Motor neuron (in vitro differentiated cells): ENCODE results near the gene SLC12A3. TPM values are rescaled to one million over a fixed set of nuclear protein-coding genes. Genes with fewer than 3 reads are reported as not detected.

ENCODE experiments used
- ATAC-seq, 8 experiments: fragments of 200-7000 bp; cut with Tn5 transposase; replicated peaks in 6 of 8; 2 replicates each; pipeline ENCODE4 v1.8.0; 2021; ENCODE audit warnings: mild to moderate bottlenecking in 8 of 8, moderate library complexity in 8 of 8
- H3K27ac ChIP-seq, 2 donors: fragments of 250-450 bp; sonication (Bioruptor Pico); 2 replicates each; pipeline ENCODE4 v1.9.0; 2021; ENCODE audit warnings: antibody characterized with exemption in 2 of 2, mild to moderate bottlenecking in 2 of 2, moderate library complexity in 1 of 2
- H3K4me1 ChIP-seq, 2 donors: fragments of 250-450 bp; sonication (Bioruptor Pico); replicated peaks in 1 of 2; 2 replicates each; pipeline ENCODE4 v1.6.1; 2021; ENCODE audit warnings: antibody characterized with exemption in 2 of 2, mild to moderate bottlenecking in 2 of 2, moderate library complexity in 1 of 2
- H3K4me3 ChIP-seq, 5 donors: fragments of 250-450 bp; sonication (Bioruptor Pico); 2 replicates each; pipeline ENCODE4 v1.9.0; 2021; ENCODE audit warnings: antibody characterized with exemption in 5 of 5, mild to moderate bottlenecking in 5 of 5, moderate library complexity in 4 of 5
- WGBS, 10 experiments: fragments of 450-650 bp; shearing (Covaris generic); methylation state at CpG; one replicate each; pipeline ENCODE4 v1.0.0; 2022; 5-methylcytosine and 5-hydroxymethylcytosine counted together
- in situ Hi-C, 9 experiments: fragments of 400-800 bp; cut with MboI; loops; one replicate each; pipeline ENCODE4 v1.15.0; 2021; ENCODE audit warnings: low sequenced_read_pairs in 9 of 9, low pct_unique_long_range_greater_than_20kb in 2 of 9; ENCODE audit not compliant: unreplicated experiment in 9 of 9
- total RNA-seq, 8 experiments: library from RNA; unstranded; fragments of 300-600 nt; gene quantifications; 2 replicates each; pipeline versions ENCODE4 v1.2.3 to v1.2.4, GENCODE V29; 2022

SLC12A3 gene
- total RNA-seq, 8 experiments from 2014 or later = 0.05 to 0.81 (median 0.35) TPM; not detected in 3

DNA sequence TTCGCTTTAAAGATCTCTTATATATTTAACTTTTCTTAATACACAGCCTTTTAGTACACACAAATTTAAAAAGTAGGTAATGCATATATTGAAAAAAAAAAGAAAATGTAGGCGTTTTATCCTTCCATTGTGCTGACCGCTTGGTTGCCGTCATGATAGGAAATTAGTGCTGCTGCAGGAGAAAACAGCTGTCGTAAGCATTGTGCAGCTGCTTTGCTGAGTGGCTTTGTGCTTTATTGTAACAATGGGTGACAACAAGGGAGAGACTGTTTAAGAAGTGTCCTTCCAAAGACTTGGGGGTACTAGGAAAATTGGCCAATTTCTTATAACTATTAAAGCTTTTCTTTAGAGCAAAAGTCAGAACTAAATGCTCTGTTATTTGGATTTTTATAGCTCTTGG lies 71.9 kb downstream of the SLC12A3 start:
- in situ Hi-C loops = no loop called here
- WGBS, 10 experiments = 40 to 100% (median 70%) methylated on average over 1 to 5 of the region's 5 CpGs
- peak overlapping the region; percentile 68 to 93 (median 86) for H3K4me3 ChIP-seq
- H3K4me1 ChIP-seq = peaks cover 31 to 46% of the 10 kb centered on the region in 2 donors
- peak overlapping the region; percentile 81 to 93 for H3K27ac ChIP-seq
- no peak for ATAC-seq

DNA sequence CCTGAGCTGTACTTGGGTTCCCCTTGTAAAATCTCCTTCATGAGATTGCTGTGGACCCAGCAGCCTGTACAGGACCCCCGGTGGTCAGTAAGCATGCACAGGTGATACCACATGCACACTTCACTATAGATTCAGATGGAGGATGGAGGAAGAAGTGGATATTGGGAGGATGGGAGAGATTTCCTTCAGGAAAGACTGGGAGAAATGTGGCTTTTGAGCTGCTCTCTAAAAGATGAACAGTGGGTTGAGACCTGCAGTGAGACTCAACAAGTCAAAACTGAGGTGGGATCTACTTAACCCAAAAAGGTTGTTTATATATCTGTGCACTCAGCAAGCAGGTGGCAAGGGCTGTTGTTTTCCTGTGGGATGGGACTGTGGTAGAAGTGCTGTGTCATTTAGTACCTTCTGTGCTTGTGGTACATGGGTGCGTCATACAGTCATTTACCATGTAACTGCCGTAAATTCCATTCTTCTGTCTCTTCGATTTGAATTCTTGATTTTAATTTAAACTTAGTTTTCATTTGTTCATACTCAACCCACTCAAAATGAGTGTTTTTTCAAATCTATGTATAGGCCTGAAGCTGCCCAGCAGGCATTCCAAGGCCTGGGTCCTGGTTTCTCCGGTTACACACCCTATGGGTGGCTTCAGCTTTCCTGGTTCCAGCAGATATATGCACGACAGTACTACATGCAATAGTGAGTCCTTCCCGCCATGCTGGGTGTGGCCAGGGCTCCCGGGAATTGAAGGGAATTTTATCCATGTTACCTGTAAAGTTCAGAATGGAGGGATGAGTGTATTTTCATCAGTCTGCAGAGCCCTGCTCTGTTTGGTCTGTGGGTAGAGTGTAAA lies 73.9 kb downstream of the SLC12A3 start:
- H3K4me3 ChIP-seq = peak overlapping the region; percentile 4 to 93 (median 86)
- H3K27ac ChIP-seq = peak overlapping the region in 1 of 2 donors; percentile 21
- H3K4me1 ChIP-seq = peaks cover 31 to 49% of the 10 kb centered on the region in 2 donors
- ATAC-seq = peak in 7 of 8 experiments; percentile 3 to 19 (median 16)
- WGBS, 10 experiments = 75 to 100% (median 91%) methylated on average over 1 to 8 of the region's 8 CpGs; no CpG with 5 or more reads in 1 of the 10 experiments
- in situ Hi-C loops = no loop called here

DNA sequence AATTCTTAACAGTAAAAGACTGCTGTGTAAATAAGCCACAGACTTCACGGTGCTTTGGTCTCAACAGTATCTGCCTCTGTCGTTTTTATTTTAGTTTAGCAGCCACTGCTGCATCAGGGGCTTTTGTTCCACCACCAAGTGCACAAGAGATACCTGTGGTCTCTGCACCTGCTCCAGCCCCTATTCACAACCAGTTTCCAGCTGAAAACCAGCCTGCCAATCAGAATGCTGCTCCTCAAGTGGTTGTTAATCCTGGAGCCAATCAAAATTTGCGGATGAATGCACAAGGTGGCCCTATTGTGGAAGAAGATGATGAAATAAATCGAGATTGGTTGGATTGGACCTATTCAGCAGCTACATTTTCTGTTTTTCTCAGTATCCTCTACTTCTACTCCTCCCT lies 74.8 kb downstream of the SLC12A3 start:
- peak in 1 of 8 experiments; percentile 8 for ATAC-seq
- Histone ChIP-seq H3K27ac (no peak overlapping the region), H3K4me1 (peaks cover 31 to 49% of the 10 kb centered on the region in 2 donors), H3K4me3 (peak overlapping the region in 3 of 5 donors; percentile 8 to 90 (median 74))
- WGBS, 10 experiments = 83 to 98% (median 94%) methylated on average over 1 to 4 of the region's 4 CpGs; no CpG with 5 or more reads in 4 of the 10 experiments
- in situ Hi-C loops = no loop called here

DNA sequence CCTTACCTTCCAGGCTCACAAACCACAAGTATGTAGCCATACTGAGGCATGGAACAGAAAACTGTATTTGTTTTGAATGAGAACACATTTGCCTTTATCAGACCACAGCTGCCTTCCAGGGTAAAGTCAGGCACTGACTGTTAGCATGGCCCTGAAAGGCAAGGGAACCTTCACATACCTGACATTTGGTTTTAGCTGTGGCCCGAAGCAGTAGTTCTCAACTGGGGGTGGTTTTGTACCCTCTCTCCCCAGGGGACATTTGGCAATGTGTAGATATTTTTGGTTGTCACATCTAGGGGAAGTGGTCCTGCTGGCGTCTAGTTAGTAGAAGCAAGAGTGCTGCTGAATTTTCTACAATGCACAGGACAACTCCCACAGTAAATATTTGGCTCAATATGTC lies 76.1 kb downstream of the SLC12A3 start:
- no peak for ATAC-seq
- WGBS, 10 experiments = 71 to 100% (median 100%) methylated on average over 1 to 2 of the region's 2 CpGs; no CpG with 5 or more reads in 6 of the 10 experiments
- in situ Hi-C loops = no loop called here
- Histone ChIP-seq H3K4me3 (no peak overlapping the region), H3K4me1 (peaks cover 31 to 49% of the 10 kb centered on the region in 2 donors), H3K27ac (no peak overlapping the region)

DNA sequence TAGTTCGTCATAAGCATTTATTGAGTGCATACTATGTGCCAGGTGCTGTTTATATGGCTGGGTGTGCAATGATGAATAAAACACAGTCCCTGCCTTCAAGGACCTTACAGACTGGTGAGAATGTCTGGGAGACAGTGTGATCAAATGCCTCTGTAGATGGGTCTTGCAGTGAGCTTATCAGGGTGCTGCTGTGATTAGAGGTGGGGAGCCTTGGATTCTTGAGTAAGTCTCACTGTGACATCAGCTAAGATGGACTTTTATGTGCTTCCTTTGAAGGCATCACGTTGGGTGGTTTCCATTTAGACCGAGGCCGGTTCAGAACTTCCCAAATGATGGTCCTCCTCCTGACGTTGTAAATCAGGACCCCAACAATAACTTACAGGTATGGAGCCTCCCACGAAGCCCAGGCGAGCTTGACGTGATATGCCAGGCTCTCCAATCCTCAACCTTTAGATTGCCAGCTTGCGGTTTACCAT lies 76.9 kb downstream of the SLC12A3 start:
- 14 to 100% (median 79%) methylated on average over 1 to 7 of the region's 9 CpGs; no CpG with 5 or more reads in 1 of the 10 experiments for WGBS, 10 experiments
- no peak for ATAC-seq
- Histone ChIP-seq H3K4me1 (peaks cover 31 to 49% of the 10 kb centered on the region in 2 donors), H3K27ac (no peak overlapping the region), H3K4me3 (no peak overlapping the region)
- in situ Hi-C loops = no loop called here

DNA sequence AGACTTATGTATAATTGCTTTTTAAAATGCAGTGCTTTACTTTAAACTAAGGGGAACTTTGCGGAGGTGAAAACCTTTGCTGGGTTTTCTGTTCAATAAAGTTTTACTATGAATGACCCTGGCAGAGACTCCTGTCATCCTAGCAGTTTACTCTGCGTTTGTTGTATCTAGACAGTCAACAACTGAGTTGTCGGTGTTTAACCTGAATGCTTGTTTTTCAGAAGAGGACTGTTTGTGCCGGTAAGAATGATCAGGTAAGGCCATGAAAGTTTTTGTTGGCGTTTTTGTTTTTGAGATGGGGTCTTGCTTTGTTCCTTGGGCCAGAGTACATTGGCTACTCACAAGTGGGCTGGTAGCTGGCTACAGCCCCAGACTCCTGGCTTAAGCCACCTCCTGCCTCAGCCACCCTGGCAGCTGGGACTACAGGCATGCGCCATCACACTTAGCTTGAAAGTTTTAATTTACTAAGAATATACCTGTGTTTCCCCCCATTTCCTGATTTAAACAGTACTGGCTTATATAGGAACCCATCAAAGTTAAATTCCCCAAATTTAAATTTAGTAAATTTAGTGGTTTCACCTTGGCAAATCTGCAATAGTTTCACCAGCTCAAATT lies 78.9 kb downstream of the SLC12A3 start:
- Histone ChIP-seq H3K4me1 (peaks cover 16 to 31% of the 10 kb centered on the region in 2 donors), H3K4me3 (no peak overlapping the region), H3K27ac (no peak overlapping the region)
- 76 to 100% (median 96%) methylated on average over 2 to 6 of the region's 6 CpGs for WGBS, 10 experiments
- no peak for ATAC-seq
- in situ Hi-C loops = no loop called here

DNA sequence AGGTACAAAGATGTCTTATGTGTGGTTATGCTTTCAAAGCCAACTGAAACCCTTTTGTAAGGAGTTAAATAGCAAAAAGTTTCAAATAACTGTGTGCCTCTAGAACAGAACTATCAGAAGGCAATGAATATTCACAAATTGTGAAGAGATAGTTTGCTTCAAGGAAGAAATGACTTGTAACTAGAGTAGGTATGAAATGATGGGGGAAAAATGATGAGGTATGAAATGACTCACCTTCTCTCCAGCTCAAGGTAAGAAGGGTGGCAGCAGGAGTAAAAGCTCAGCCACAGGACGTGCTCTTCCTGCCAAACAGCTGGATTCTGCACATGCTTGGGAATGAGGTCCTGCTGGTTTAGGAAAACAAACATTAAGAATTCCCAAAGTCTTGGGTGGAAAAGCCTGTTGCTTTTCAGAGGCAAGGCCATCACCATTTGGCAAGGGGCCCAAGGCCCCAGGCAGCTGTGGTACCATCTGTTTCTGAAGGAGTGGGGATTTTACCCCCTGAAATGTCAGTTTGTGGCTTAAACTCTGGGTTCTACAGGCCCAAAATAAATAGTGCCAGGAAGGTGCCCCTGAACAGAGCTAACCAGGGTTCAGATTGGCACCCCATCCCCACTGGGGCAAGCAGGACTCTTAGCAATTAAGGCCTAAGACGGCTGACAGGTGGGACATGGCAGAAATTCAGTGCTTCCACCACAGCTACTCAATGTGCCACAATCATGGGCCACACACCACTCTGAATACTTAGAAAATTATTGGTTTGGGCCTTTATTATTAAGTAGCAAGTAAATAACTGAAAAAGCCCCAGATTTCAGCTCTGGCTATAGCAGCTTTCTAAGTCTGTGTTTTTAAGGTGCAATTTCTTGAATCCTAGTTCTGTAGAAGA lies 80.2 kb downstream of the SLC12A3 start:
- WGBS, 10 experiments = 40 to 80% (median 60%) methylated on average over 1 of the region's 2 CpGs; no CpG with 5 or more reads in 5 of the 10 experiments
- no peak overlapping the region for H3K4me3 ChIP-seq
- H3K4me1 ChIP-seq = peaks cover 5 to 18% of the 10 kb centered on the region in 2 donors
- no peak for ATAC-seq
- H3K27ac ChIP-seq = no peak overlapping the region
- in situ Hi-C loops = no loop called here

DNA sequence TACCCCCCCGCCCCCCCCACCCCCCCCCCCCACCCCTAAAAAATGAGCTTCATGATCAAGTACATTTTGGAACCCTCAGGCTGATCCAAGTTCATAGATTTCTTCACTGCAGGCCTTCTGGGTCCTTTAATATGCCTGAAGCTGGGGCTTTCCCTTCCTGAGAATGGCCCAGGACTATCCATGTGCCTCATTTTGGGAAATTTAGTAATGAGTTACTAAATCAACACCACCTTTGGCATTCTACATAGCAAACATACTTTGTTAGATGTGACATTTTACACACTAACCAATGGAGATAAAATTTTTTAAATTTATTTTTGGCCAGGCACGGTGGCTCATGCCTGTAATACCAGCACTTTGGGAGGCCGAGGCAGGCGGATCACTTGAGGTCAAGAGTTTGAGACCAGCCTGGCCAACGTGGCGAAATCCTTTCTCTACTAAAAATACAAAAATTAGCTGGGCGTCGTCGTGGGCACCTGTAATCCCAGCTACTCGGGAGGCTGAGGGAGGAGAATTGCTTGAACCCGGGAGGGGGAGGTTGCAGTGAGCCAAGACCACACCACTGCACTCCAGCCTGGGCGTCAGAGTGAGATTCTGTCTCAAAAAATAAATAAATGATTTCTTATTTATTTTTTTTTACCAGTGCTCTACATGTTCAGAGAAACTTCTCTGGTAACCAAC lies 81.0 kb downstream of the SLC12A3 start:
- no peak overlapping the region for H3K4me3 ChIP-seq
- in situ Hi-C loops = no loop called here
- H3K4me1 ChIP-seq = peaks cover 2 to 10% of the 10 kb centered on the region in 2 donors
- no peak for ATAC-seq
- 80 to 100% (median 90%) methylated on average over 1 to 10 of the region's 12 CpGs; no CpG with 5 or more reads in 3 of the 10 experiments for WGBS, 10 experiments
- no peak overlapping the region for H3K27ac ChIP-seq

DNA sequence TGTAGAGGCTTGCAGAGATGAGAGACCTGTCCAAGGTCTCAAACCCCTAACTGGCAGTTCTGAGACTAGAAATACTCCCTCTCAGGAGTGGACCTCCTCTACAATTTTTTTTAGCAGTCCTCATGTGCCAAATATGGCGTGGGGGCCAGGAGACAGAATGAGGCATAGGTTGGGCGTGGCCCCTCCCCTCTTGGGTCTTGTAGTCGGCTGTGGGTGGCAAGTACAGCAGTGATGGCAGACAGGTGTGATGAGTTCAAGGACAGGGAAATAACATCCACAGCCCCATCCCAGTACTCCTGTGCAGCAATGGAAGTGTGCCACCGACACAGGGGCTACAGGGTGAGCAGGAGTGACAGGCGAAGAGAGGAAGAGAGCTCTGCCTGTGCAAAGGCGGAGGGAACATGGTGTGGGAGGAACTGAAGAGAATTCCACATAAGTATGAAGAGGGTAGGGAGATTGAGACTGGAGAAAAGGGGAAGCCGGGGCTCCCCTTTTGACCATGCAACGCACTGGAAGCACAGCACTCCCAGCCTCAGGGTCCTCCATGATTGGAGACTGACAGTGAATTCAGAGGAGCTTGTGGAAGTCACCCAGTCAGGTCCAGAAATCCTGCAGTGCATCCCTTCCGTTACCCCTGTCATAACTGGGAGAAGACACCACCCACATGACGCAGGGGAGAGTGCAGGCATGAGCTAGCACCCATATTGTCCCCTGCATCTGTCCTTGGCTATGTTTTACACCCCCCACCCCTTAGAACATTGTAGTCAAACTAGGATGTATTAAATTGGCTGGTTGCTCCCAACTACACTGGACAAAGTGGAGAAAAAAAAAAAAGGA lies 82.0 kb downstream of the SLC12A3 start:
- peak in 7 of 8 experiments; percentile 2 to 33 (median 29) for ATAC-seq
- 78 to 100% (median 86%) methylated on average over 2 to 6 of the region's 10 CpGs; no CpG with 5 or more reads in 1 of the 10 experiments for WGBS, 10 experiments
- Histone ChIP-seq H3K4me1 (peaks cover 3% of the 10 kb centered on the region in 2 donors), H3K27ac (no peak overlapping the region), H3K4me3 (no peak overlapping the region)
- in situ Hi-C loops = no loop called here

DNA sequence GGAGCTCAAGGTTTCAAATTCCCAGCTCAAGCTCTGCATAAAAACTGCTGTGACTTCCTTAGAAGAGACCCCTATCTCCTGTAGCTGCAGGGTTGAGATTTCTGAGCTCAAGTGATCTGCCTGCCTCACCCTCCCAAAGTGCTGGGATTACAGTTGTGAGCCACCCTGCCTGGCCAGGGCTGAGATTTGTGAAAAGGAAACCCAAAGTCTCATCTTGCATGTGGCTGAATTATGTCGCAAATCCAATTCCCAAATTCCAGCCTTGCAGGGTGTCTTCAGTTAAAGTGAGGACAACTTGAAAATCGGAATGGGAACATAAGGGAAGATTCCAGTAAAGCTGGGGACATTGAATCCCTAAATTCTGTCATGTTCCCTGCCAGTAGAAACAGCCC lies 82.6 kb downstream of the SLC12A3 start:
- 50 to 85% (median 77%) methylated on average over 1 to 2 of the region's 2 CpGs; no CpG with 5 or more reads in 6 of the 10 experiments for WGBS, 10 experiments
- ATAC-seq = peak in 1 of 8 experiments; percentile 1
- in situ Hi-C loops = no loop called here
- peaks cover 0 to 3% of the 10 kb centered on the region in 2 donors for H3K4me1 ChIP-seq
- H3K4me3 ChIP-seq = no peak overlapping the region
- H3K27ac ChIP-seq = no peak overlapping the region

DNA sequence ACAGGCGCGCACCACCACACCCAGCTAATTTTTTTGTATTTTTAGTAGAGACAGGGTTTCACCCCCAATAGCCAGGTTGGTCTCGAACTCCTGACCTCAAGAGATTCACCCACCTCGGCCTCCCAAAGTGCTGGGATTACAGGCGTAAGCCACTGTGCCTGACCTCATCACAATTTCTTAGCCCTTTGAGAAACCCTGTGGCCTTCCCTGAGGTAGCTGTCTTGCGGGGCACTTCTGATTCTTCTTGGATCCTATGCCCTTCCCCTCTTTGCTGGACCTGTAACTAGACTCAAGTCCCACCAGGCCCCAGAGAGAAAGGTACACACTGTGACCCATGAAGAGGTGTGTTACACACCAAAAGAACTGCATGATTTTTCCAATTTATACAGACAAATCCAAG lies 83.2 kb downstream of the SLC12A3 start:
- H3K4me3 ChIP-seq = no peak overlapping the region
- no peak for ATAC-seq
- in situ Hi-C loops = no loop called here
- H3K4me1 ChIP-seq = peaks cover 0 to 3% of the 10 kb centered on the region in 2 donors
- H3K27ac ChIP-seq = no peak overlapping the region
- WGBS, 10 experiments = 96 to 100% (median 100%) methylated on average over 1 to 5 of the region's 6 CpGs; no CpG with 5 or more reads in 6 of the 10 experiments
